OCI-LY3 (cell line): Measurements from ENCODE around the gene OR4D5.

Experiments
- EZH2phosphoT487 ChIP-seq: fragments of 200-600 bp; shearing (Covaris generic); IDR thresholded peaks from 2 replicates; pipeline ENCODE4 v1.6.1; 2018; ENCODE audit warnings: antibody characterized with exemption, mixed run types, low read depth
- TF ChIP-seq, protein P1 (sequence below): fragments of 200-600, 300-600 bp; sonication (generic); IDR thresholded peaks from 2 replicates; pipeline ENCODE4 v1.5.1; 2014; ENCODE audit warnings: antibody characterized with exemption, low read length, low read depth

DNA sequence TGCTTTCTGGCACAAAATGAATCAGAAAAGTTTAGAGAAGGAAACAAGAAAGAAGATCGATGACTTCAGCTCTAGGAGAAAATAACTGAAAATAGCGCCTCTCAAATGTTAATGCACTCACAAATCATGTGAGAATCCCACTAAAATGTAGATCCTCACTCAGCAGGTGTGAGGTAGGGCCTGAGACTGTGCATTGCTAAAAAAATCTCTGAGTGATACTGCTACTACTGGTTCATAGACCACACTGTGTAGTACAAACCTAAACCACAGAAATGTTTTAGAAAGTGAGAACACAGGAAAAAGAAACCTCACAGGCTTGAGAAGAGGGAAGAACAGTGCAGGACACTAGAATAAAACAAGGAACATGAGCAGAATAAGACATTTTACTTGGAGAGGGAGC lies 35.5 kb upstream of the OR4D5 start:
- TF ChIP-seq, protein P1, sequence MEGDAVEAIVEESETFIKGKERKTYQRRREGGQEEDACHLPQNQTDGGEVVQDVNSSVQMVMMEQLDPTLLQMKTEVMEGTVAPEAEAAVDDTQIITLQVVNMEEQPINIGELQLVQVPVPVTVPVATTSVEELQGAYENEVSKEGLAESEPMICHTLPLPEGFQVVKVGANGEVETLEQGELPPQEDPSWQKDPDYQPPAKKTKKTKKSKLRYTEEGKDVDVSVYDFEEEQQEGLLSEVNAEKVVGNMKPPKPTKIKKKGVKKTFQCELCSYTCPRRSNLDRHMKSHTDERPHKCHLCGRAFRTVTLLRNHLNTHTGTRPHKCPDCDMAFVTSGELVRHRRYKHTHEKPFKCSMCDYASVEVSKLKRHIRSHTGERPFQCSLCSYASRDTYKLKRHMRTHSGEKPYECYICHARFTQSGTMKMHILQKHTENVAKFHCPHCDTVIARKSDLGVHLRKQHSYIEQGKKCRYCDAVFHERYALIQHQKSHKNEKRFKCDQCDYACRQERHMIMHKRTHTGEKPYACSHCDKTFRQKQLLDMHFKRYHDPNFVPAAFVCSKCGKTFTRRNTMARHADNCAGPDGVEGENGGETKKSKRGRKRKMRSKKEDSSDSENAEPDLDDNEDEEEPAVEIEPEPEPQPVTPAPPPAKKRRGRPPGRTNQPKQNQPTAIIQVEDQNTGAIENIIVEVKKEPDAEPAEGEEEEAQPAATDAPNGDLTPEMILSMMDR = no peak
- no peak for TF ChIP-seq EZH2phosphoT487
